ENCODE measurements around the gene GLRX5.

GLRX5 gene
- total RNA-seq: 14.3 to 20.2 (median 15.3) reads per million in 3 donors

- DNase-seq: peak; percentile 96 to 99 (median 98)
- Histone ChIP-seq H3K27ac (ENCODE audit: insufficient read depth, low read length, poor library complexity, severe bottlenecking) (peak within 1 kb of the TSS; percentile 87), H3K4me1 (ENCODE audit: control insufficient read depth, insufficient read depth, low read length, poor library complexity, severe bottlenecking) (peaks cover 32% of the 10 kb centered on the region), H3K27me3 (replicated peaks; ENCODE audit: control insufficient read depth, insufficient read depth, low read length, poor library complexity, severe bottlenecking) (no peaks in the 10 kb centered on the region), H3K9me3 (ENCODE audit: control insufficient read depth, low read length) (no peaks in the 10 kb centered on the region), H3K4me3 (ENCODE audit: insufficient read depth, low read depth, low read length, poor library complexity, severe bottlenecking) (peak within 1 kb of the TSS; percentile 73), H3K36me3 (ENCODE audit: control insufficient read depth, insufficient read depth, low read length) (no peaks in the 10 kb centered on the region)
These were observed at the start of gene GLRX5 for GRCh38 chr14:95534299-95535225. TSS of gene GLRX5 (plus strand) at chr14:95535050. CDS start at chr14:95535090, 40 bp downstream.

GRCh38 chr14:95485222-95485819 lies 49.5 kb upstream of the GLRX5 start:
- Histone ChIP-seq H3K36me3 (ENCODE audit: control insufficient read depth, insufficient read depth, low read length) (peaks cover 4% of the 10 kb centered on the region), H3K27ac (ENCODE audit: insufficient read depth, low read length, poor library complexity, severe bottlenecking) (no peak overlapping the region), H3K4me1 (ENCODE audit: control insufficient read depth, insufficient read depth, low read length, poor library complexity, severe bottlenecking) (peaks cover 21% of the 10 kb centered on the region), H3K9me3 (ENCODE audit: control insufficient read depth, low read length) (no peaks in the 10 kb centered on the region), H3K4me3 (ENCODE audit: insufficient read depth, low read depth, low read length, poor library complexity, severe bottlenecking) (no peak overlapping the region), H3K27me3 (replicated peaks; ENCODE audit: control insufficient read depth, insufficient read depth, low read length, poor library complexity, severe bottlenecking) (no peaks in the 10 kb centered on the region)
- no peak for DNase-seq

- H3K4me1 ChIP-seq (ENCODE audit: control insufficient read depth, insufficient read depth, low read length, poor library complexity, severe bottlenecking): peaks cover 7% of the 10 kb centered on the region
These were observed 47.8 kb upstream of the GLRX5 start for GRCh38 chr14:95486875-95487668.

GRCh38 chr14:95487669-95488084 lies 47.2 kb upstream of the GLRX5 start:
- H3K27me3 ChIP-seq (replicated peaks; ENCODE audit: control insufficient read depth, insufficient read depth, low read length, poor library complexity, severe bottlenecking): no peaks in the 10 kb centered on the region
- H3K4me3 ChIP-seq (ENCODE audit: insufficient read depth, low read depth, low read length, poor library complexity, severe bottlenecking): no peak overlapping the region
- peaks cover 7% of the 10 kb centered on the region for H3K4me1 ChIP-seq (ENCODE audit: control insufficient read depth, insufficient read depth, low read length, poor library complexity, severe bottlenecking)
- DNase-seq: no peak
- H3K27ac ChIP-seq (ENCODE audit: insufficient read depth, low read length, poor library complexity, severe bottlenecking): no peak overlapping the region
- no peaks in the 10 kb centered on the region for H3K9me3 ChIP-seq (ENCODE audit: control insufficient read depth, low read length)
- peaks cover 4% of the 10 kb centered on the region for H3K36me3 ChIP-seq (ENCODE audit: control insufficient read depth, insufficient read depth, low read length)

More at GRCh38 chr14:95486875-95487668, 47.8 kb upstream of the GLRX5 start:
- H3K27ac ChIP-seq (ENCODE audit: insufficient read depth, low read length, poor library complexity, severe bottlenecking): peak overlapping the region; percentile 26
- H3K4me3 ChIP-seq (ENCODE audit: insufficient read depth, low read depth, low read length, poor library complexity, severe bottlenecking): no peak overlapping the region
- no peak for DNase-seq
- no peaks in the 10 kb centered on the region for H3K9me3 ChIP-seq (ENCODE audit: control insufficient read depth, low read length)
- H3K27me3 ChIP-seq (replicated peaks; ENCODE audit: control insufficient read depth, insufficient read depth, low read length, poor library complexity, severe bottlenecking): no peaks in the 10 kb centered on the region
- peaks cover 4% of the 10 kb centered on the region for H3K36me3 ChIP-seq (ENCODE audit: control insufficient read depth, insufficient read depth, low read length)

GRCh38 chr14:95488376-95489213 lies 46.3 kb upstream of the GLRX5 start:
- Histone ChIP-seq H3K27ac (ENCODE audit: insufficient read depth, low read length, poor library complexity, severe bottlenecking) (no peak overlapping the region), H3K9me3 (ENCODE audit: control insufficient read depth, low read length) (no peaks in the 10 kb centered on the region), H3K27me3 (replicated peaks; ENCODE audit: control insufficient read depth, insufficient read depth, low read length, poor library complexity, severe bottlenecking) (no peaks in the 10 kb centered on the region), H3K4me3 (ENCODE audit: insufficient read depth, low read depth, low read length, poor library complexity, severe bottlenecking) (no peak overlapping the region), H3K4me1 (ENCODE audit: control insufficient read depth, insufficient read depth, low read length, poor library complexity, severe bottlenecking) (peaks cover 5% of the 10 kb centered on the region), H3K36me3 (ENCODE audit: control insufficient read depth, insufficient read depth, low read length) (peaks cover 4% of the 10 kb centered on the region)
- no peak for DNase-seq

- H3K4me1 ChIP-seq (ENCODE audit: control insufficient read depth, insufficient read depth, low read length, poor library complexity, severe bottlenecking): no peaks in the 10 kb centered on the region
These were observed 45.4 kb upstream of the GLRX5 start for GRCh38 chr14:95489214-95490137.

GRCh38 chr14:95490138-95490509 lies 44.7 kb upstream of the GLRX5 start:
- Histone ChIP-seq H3K4me3 (ENCODE audit: insufficient read depth, low read depth, low read length, poor library complexity, severe bottlenecking) (no peak overlapping the region), H3K27ac (ENCODE audit: insufficient read depth, low read length, poor library complexity, severe bottlenecking) (no peak overlapping the region)

More at GRCh38 chr14:95489214-95490137, 45.4 kb upstream of the GLRX5 start:
- no peak overlapping the region for H3K27ac ChIP-seq (ENCODE audit: insufficient read depth, low read length, poor library complexity, severe bottlenecking)
- no peaks in the 10 kb centered on the region for H3K27me3 ChIP-seq (replicated peaks; ENCODE audit: control insufficient read depth, insufficient read depth, low read length, poor library complexity, severe bottlenecking)
- H3K36me3 ChIP-seq (ENCODE audit: control insufficient read depth, insufficient read depth, low read length): peaks cover 4% of the 10 kb centered on the region
- no peaks in the 10 kb centered on the region for H3K9me3 ChIP-seq (ENCODE audit: control insufficient read depth, low read length)
- no peak overlapping the region for H3K4me3 ChIP-seq (ENCODE audit: insufficient read depth, low read depth, low read length, poor library complexity, severe bottlenecking)
- no peak for DNase-seq

GRCh38 chr14:95490727-95491451 lies 44.0 kb upstream of the GLRX5 start:
- no peak for DNase-seq
- Histone ChIP-seq H3K4me1 (ENCODE audit: control insufficient read depth, insufficient read depth, low read length, poor library complexity, severe bottlenecking) (peaks cover 9% of the 10 kb centered on the region), H3K9me3 (ENCODE audit: control insufficient read depth, low read length) (no peaks in the 10 kb centered on the region), H3K4me3 (ENCODE audit: insufficient read depth, low read depth, low read length, poor library complexity, severe bottlenecking) (no peak overlapping the region), H3K27me3 (replicated peaks; ENCODE audit: control insufficient read depth, insufficient read depth, low read length, poor library complexity, severe bottlenecking) (no peaks in the 10 kb centered on the region), H3K36me3 (ENCODE audit: control insufficient read depth, insufficient read depth, low read length) (no peaks in the 10 kb centered on the region), H3K27ac (ENCODE audit: insufficient read depth, low read length, poor library complexity, severe bottlenecking) (no peak overlapping the region)

More at GRCh38 chr14:95490138-95490509, 44.7 kb upstream of the GLRX5 start:
- no peak for DNase-seq
- peaks cover 1% of the 10 kb centered on the region for H3K4me1 ChIP-seq (ENCODE audit: control insufficient read depth, insufficient read depth, low read length, poor library complexity, severe bottlenecking)
- H3K36me3 ChIP-seq (ENCODE audit: control insufficient read depth, insufficient read depth, low read length): no peaks in the 10 kb centered on the region
- no peaks in the 10 kb centered on the region for H3K27me3 ChIP-seq (replicated peaks; ENCODE audit: control insufficient read depth, insufficient read depth, low read length, poor library complexity, severe bottlenecking)
- H3K9me3 ChIP-seq (ENCODE audit: control insufficient read depth, low read length): no peaks in the 10 kb centered on the region

Data from effector memory CD4-positive, alpha-beta T cell (primary cell).